ENCODE data around the gene DOCK2.
A peak's percentile ranks its signal among the peaks of the same experiment; 100 is the strongest.
"Not testable (repeated sequence)": the region's sequence is repeated elsewhere in the genome, so short reads cannot be mapped to it uniquely, and the experiment has no call there.

The DOCK2 gene

DNA sequence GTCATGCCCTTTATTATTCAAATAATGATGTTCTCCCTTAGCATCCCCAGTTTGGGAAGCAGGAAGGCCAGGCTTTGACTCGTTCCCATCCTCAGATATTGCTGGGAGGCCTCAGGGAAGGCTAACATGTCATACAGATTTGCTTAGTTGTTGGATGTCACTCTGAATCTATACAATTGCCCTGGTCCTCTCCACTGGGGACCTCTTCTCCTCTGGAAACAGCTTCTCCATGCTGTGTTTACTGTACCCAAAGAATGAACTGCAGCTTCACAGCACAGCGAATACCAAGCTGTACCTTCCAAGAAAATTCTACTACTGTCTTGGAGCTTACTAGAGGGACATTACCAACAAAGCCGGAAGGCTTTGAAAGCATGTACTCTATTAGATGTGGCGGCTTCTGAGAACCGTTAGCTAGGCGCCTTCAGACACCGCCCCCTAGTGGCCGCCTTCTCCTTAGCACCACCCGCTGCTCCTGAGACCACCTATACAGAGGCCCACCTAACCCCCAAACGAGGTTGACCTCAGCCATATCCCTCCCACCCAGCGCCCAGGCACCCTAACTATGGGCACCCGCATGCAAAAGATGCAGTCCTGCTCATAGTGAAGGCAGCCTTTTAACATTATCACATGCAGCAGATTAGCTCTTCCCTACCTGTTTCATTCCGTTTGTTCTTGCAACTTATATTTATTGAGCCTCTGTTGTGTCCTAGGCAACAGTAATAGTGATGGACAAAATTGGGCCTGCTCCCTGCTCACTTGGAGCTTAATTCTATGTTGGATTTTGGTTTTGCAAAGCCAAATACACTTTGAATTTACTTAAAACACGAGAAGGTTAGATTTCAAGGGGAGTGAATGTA is 433.7 kb downstream of the DOCK2 start:
- peak; percentile 51 for DNase-seq

- DNase-seq: no peak
Measured at GRCh38 chr5:170071748-170072147, 434.7 kb downstream of the DOCK2 start.

DNA sequence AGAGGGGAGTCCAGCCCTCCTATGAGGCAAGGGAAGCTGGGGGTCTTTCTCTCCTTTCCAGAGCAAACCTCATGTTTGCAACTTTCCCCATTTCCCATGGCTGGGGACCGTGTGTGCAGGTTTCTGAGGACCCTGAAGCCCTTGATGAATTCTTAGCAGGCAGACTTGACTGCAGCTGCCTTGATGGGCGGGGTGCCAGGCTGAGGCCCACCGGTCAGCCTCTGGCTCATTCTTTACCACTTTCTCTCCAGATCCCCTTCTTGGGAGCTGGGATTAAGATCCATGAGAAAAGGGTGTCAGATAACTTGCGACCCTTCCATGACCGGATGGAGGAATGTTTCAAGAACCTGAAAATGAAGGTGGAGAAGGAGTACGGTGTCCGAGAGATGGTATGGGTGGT is 438.6 kb downstream of the DOCK2 start:
- DNase-seq: no peak

DNA sequence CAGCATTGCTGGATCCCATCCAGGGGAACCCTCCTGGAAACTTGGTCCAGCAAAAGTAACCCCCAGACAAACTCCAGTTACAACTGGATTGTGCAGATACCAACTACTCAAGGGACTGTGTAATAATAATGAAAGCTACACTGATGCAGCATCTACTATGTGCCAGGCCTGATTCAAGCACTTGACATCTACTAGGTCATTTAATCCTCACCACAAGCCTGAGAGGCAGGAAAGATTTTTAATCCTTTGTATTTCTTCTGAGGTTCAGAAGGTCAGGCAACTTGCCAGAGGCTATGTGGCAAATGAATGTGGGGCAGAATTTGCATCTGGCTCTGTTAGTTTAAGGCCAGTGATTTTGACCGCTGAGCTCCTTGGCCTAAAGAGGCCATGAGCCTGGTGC is 439.1 kb downstream of the DOCK2 start:
- DNase-seq: peak; percentile 2

DNA sequence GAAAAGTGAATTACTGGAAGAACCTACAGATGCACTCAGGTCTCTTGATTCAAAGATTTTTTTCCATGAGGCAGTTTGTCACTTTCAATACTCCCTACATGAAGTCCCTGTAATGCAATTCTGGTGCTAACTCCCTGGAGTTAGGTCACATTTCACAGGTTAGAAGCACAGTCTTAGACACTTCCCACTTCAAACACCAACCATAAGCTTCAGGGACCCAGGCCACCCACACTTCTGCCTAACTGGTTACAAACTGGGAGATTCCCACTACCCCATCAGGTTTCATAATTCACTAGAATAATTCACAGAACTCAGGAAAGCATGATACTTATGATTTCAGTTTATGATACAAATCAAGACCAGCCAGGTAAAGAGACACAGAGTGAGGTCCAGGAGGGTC is 439.7 kb downstream of the DOCK2 start:
- no peak for DNase-seq

GRCh38 chr5:170077526-170077925 is 440.5 kb downstream of the DOCK2 start:
- no peak for DNase-seq

DNA sequence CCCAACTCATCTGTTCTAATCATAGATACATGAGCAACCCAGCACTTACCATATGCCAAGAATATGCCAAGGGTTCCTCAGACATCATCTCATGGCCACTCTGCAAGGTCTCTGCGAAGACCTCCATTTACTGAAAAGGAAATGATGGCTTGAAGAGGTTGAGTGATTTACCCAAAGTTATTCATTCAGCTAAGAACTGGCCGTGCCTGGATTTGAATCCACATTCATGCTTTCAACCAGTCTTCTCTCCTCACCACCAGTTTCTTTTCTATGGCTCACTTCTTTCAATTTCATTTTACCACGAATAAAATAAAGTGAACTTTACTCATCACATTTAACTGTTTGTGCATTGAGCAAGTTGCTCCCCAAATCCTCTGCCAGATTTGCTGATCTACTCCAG is 441.4 kb downstream of the DOCK2 start:
- DNase-seq: no peak

DNA sequence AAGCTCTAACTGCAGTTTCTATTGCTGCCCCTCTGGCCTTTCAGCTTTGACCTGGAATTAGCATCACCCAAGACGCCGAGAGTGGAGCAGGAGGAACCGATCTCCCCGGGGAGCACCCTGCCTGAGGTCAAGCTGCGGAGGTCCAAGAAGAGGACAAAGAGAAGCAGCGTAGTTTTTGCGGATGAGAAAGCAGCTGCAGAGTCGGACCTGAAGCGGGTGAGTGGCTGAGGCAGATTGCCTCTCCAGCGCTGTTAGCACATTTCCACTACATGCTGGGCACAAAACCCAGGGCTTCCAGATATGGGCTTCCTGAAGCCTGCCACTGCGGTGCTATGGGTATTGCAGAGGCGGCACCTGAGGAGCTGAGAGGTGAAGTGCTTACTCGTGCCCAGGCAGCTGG is 441.9 kb downstream of the DOCK2 start:
- DNase-seq: no peak

GRCh38 chr5:170080217-170080616 is 443.1 kb downstream of the DOCK2 start:
- no peak for DNase-seq

DNA sequence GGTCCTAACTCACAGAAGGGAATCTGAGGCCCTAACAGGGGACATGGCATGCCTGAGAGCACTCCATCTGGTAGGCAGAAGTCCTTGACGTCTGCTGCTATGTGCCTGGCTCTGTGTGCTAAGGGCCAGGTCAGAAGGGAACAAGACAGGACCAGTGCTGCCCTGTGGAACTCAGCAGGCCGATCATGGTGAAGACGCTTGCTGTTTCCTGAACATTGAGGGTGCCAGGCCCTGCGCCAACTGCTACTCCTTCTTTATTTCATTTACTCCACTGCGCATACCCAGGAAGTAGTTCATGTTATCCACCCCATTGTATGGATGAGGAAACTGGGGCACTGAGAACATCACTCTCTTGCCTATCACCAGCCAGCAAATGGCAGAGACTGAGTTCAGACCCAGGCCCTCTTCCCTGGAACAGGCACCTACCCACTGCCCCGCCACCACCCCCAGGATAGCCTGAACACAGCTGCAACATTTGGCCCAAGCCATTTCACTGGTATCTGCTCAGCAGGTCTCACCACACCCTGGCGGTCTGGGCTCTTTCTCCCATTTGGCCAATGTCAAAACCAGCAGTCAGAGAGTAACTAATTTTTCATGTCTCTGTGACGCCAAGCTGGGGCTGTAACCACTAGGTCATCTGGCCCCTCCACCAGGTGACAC is 443.8 kb downstream of the DOCK2 start:
- DNase-seq: no peak

- no peak for DNase-seq
Measured at GRCh38 chr5:170081616-170082015, 444.5 kb downstream of the DOCK2 start.

- DNase-seq: no peak
Measured at GRCh38 chr5:170082701-170083100, 445.6 kb downstream of the DOCK2 start.

- DNase-seq: no peak
Measured at GRCh38 chr5:170087168-170087817, 450.2 kb downstream of the DOCK2 start.

DNA sequence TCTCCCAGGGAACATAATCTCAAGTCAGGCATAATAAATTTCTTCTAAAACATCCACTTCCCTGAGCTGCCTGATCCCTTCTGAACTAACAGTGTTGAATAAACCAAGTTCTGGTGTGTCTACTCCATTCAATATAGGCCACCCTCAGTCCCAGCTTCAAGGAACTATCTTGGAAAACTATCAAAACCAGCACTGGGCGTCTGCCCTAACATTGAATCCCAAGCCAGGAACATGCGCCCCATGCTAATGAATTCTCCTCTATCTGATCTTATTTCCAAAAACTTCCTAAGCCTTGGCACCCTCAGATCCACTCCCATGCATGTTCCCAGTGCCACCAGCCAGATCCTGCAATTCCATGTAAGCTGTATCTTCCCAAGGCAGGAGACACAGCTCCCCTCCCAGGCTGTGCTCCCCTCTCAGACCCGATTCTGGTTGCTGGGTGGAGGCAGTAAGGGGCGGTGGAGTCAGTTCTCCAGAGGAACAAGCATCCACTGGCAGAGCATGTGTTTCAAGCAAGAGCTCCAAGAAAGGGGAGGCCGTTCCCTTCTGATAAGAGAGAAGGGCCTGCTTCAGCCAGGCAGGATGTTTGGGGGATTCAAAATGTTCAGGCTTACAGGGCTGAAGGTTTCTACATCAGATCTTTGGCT is 455.5 kb downstream of the DOCK2 start:
- DNase-seq: no peak

DNA sequence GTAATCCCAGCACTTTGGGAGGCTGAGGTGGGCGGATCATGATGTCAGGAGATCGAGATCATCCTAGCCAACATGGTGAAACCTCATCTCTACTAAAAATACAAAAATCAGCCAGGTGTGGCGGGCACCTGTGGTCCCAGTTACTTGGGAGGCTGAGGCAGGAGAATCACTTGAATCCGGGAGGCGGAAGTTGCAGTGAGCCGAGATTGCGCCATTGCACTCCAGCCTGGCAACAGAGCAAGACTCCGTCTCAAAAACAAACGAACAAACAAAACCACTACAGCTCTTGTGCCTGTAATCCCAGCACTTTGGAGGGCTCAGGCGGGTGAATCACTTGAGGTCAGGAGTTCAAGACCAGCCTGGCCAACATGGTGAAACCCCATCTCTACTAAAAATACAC is 457.3 kb downstream of the DOCK2 start:
- not testable (repeated sequence) for DNase-seq

DNA sequence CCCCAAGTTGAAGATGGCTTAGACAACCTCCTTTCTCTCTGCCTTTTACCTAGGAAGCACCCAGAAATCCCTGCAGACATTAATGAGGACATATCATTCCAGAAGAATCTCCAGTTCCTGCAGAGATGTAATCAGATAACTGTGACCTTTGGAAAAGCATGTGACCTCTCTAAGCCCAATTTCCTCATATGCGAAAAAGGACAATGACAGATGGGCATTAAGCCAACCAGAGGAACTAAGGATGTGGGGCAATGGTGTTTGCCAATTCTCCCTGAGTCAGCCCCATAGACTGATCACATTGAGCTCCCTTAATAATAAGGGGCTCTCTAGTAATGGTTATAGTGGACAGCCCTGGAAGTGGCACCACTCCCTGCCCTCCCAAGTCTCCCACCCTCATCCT is 458.6 kb downstream of the DOCK2 start:
- DNase-seq: peak; percentile 3

DNA sequence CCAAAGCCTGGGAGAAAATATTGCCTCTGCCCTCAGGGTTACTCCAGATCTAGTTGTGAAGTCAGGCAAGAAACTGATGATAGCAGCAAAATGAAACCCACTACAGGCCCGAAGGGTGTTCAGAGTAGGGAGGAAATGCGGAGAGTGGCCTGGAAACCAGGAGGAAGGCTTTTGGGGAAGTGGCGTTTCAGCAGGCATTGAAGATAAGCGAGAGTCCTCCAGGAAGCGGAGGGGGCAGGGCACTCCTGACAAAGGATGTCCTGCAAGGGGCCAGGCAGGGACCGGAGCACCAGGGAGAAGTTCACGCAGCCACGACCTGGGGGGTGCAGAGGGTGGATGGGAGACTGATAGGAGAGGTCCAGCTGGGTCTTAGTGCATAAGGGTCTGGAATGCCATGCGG is 460.9 kb downstream of the DOCK2 start:
- no peak for DNase-seq

DNA sequence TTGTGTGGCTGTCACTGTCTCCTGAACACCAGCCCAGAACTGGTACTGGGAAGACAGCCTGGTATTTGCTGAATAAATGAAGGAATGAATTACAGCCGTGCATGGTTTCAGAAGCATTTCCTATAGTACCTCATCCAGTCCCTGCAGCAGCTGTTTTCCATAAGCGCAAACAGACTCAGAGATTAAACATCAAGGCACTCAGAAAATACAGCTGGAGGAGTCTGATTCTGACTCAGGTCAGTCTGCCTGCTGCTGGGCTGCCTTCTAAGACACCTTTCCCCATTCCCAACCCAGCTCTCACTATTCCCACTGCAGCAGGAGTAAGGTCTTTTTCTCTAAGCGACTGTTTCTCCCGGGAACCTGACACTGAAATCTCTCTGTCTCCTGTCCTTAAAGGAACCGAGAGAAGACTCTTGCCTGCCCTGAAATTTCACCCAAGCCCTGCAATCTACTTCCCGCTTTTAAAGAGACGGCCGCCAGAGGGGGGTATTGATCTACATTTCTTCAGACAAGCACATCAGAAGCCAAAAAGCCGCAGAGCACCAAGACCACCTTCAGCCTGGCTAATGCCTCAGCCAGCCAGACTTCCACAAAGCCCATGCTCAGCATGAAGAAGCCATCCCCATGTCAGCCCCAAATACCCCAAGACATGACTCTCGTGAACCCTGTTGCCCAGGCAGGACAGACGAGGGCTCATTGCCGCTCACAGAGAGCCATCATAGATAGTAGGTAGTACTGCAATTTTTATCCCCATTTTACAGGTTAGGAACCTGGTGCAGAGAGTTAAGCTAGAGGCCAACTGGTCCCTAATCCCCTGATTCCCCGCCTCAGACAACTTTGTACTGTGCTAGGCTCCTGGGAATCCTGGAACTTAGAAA is 463.2 kb downstream of the DOCK2 start:
- peak; percentile 76 for DNase-seq

DNA sequence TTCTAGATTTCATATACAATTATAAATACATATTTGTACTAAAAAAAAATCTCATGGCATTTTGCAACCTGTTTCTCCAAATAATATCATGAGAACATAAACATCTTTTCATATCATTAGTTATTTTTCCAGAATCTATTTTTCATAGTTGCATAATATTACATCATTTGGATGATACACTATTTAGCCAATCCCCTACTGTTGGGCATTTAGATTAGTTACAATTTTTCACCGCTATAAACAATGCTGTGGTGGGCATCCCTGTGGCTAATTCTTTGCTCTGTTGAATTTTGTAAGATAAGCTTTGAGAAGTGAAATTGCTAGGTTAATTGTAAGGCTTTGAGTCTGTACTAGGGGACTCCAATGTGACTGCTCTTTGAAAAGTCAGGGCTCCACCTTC is 466.4 kb downstream of the DOCK2 start:
- DNase-seq: no peak

GRCh38 chr5:170104299-170104698 is 467.2 kb downstream of the DOCK2 start:
- DNase-seq: no peak

- DNase-seq: no peak
Measured at GRCh38 chr5:170104710-170105109, 467.6 kb downstream of the DOCK2 start.
